ENCODE data around the gene AFG1L.

- no peak for TF ChIP-seq CTCF (conservative IDR thresholded peaks at IDR 0.05; ENCODE audit: low read depth in 2 of 2)
- TF ChIP-seq ETS1 (IDR thresholded peaks at IDR 0.05): no peak
- TF ChIP-seq POLR2AphosphoS5 (IDR thresholded peaks at IDR 0.05; ENCODE audit: low read depth): no peak
- no peak for TF ChIP-seq EZH2 (IDR thresholded peaks at IDR 0.05; ENCODE audit: low read depth, unreplicated experiment)
- no peak for TF ChIP-seq EZH2phosphoT487 (IDR thresholded peaks at IDR 0.05; ENCODE audit: unreplicated experiment)
- no peak for TF ChIP-seq ZNF331 (CRISPR knock-in tag; IDR thresholded peaks at IDR 0.05; ENCODE audit: low read depth)
- no peak for TF ChIP-seq REST (IDR thresholded peaks at IDR 0.05; ENCODE audit: unreplicated experiment)
- no peak for TF ChIP-seq CREB1 (CRISPR knock-in tag; IDR thresholded peaks at IDR 0.05; ENCODE audit: low read depth)
- no peak for TF ChIP-seq JUNB (IDR thresholded peaks at IDR 0.05; ENCODE audit: unreplicated experiment)
- no peak for TF ChIP-seq NANOG (IDR thresholded peaks at IDR 0.05; ENCODE audit: borderline replicate concordance)
- TF ChIP-seq ZNF114 (CRISPR knock-in tag; IDR thresholded peaks at IDR 0.05): no peak
- TF ChIP-seq STAT1 (IDR thresholded peaks at IDR 0.05; ENCODE audit: unreplicated experiment): no peak
- TF ChIP-seq ZNF462 (CRISPR knock-in tag; IDR thresholded peaks at IDR 0.05): no peak
Measured at GRCh38 chr6:108322728-108323127, 27.9 kb downstream of the AFG1L start.

Measured in GM23338 (cell line).